Measurements from ENCODE around the gene CDK16. TPM values are rescaled to one million over a fixed set of nuclear protein-coding genes. Genes with fewer than 3 reads are reported as not detected.

CDK16 gene
- polyA plus RNA-seq, 1 of the 3 experiments (the other 2 are of a cell fraction) = 116 TPM

- no peak for TF ChIP-seq SMC3 (IDR thresholded peaks at IDR 0.05; ENCODE audit: low read depth, low read length)
- no peak for TF ChIP-seq NRF1 (IDR thresholded peaks at IDR 0.05; ENCODE audit: low read depth, low read length)
- no peak for TF ChIP-seq ELF1 (IDR thresholded peaks at IDR 0.05)
- TF ChIP-seq EZH2phosphoT487 (IDR thresholded peaks at IDR 0.05; ENCODE audit: borderline replicate concordance, low read depth) = no peak
- TF ChIP-seq EP300 (IDR thresholded peaks at IDR 0.05; ENCODE audit: borderline replicate concordance in 1 of 2, low read depth in 1 of 2, low read length in 1 of 2) = no peak
- TF ChIP-seq TCF12 (IDR thresholded peaks at IDR 0.05) = no peak
- no peak for TF ChIP-seq RXRA (IDR thresholded peaks at IDR 0.05; ENCODE audit: borderline replicate concordance, low read depth)
Measured at GRCh38 chrX:47174846-47175587, 43.5 kb upstream of the CDK16 start (continued).

- no peak overlapping the region for H3K4me2 ChIP-seq
- CTCF ChIA-PET = no interaction called here
- DNase-seq = peak; percentile 4
- TF ChIP-seq FOSL2 (IDR thresholded peaks at IDR 0.05; ENCODE audit: borderline replicate concordance, low read depth) (no peak), CTCF (IDR thresholded peaks at IDR 0.05) (no peak), RFX5 (IDR thresholded peaks at IDR 0.05; ENCODE audit: low read length) (no peak), TCF12 (IDR thresholded peaks at IDR 0.05) (no peak), ZBTB33 (IDR thresholded peaks at IDR 0.05; ENCODE audit: borderline replicate concordance, low read depth) (no peak), CHD2 (IDR thresholded peaks at IDR 0.05; ENCODE audit: low read length, partially characterized antibody) (no peak), USF1 (IDR thresholded peaks at IDR 0.05; ENCODE audit: borderline replicate concordance, low read depth) (no peak), ELF1 (IDR thresholded peaks at IDR 0.05) (no peak), GATA2 (CRISPR knock-in tag; IDR thresholded peaks at IDR 0.05) (no peak), REST (IDR thresholded peaks at IDR 0.05; ENCODE audit: low read depth, low read length) (no peak), TAF1 (IDR thresholded peaks at IDR 0.05; ENCODE audit: borderline replicate concordance, low read depth, low read length) (no peak), RXRA (IDR thresholded peaks at IDR 0.05; ENCODE audit: borderline replicate concordance, low read depth) (no peak), SIN3A (IDR thresholded peaks at IDR 0.05; ENCODE audit: borderline replicate concordance, low read depth, low read length) (no peak), IRF3 (IDR thresholded peaks at IDR 0.05; ENCODE audit: low read depth, low read length) (no peak), FOXJ3 (CRISPR knock-in tag; IDR thresholded peaks at IDR 0.05) (no peak)
- no peak overlapping the region for H3K27ac ChIP-seq (ENCODE audit: low read depth in 2 of 2, low read length in 1 of 2)
- WGBS (ENCODE audit: low lambda C conversion rate) = 50% methylated on average over 8 of the region's 12 CpGs
- POLR2A ChIA-PET = no interaction called here
- no peak overlapping the region for H3K4me3 ChIP-seq (ENCODE audit: low read depth in 2 of 2, low read length in 1 of 2)
- no peaks in the 10 kb centered on the region for H3K79me2 ChIP-seq (ENCODE audit: insufficient read depth)
- no peak overlapping the region for H3K9ac ChIP-seq
- no peaks in the 10 kb centered on the region for H3F3A ChIP-seq (replicated peaks; ENCODE audit: insufficient read depth)
- H3K4me1 ChIP-seq (ENCODE audit: control insufficient read depth in 1 of 2, insufficient read depth in 2 of 2, low read depth in 1 of 2, low read length in 1 of 2) = no peaks in the 10 kb centered on the region
- H3K36me3 ChIP-seq (replicated peaks in 1 of 2; ENCODE audit: control insufficient read depth in 1 of 2, insufficient read depth in 2 of 2, low read length in 1 of 2) = peaks cover 0 to 14% of the 10 kb centered on the region in 2 experiments
- no peak overlapping the region for H2AFZ ChIP-seq (ENCODE audit: low read depth)
- no peaks in the 10 kb centered on the region for H4K20me1 ChIP-seq (ENCODE audit: insufficient read depth)
- no peaks in the 10 kb centered on the region for H3K9me3 ChIP-seq
- H3K27me3 ChIP-seq (ENCODE audit: insufficient read depth) = peaks cover 36% of the 10 kb centered on the region; the same call in 1 of the 2 replicates
- no peaks in the 10 kb centered on the region for H3K9me2 ChIP-seq
Measured at GRCh38 chrX:47175588-47175980, 42.9 kb upstream of the CDK16 start.

Measured in SK-N-SH (cell line).